Panc1 (cell line): ENCODE results near the gene UGT2A1. TPM values are rescaled to one million over a fixed set of nuclear protein-coding genes. Genes with fewer than 3 reads are reported as not detected.

Source experiments
- ATAC-seq: fragments of 200-7000 bp; cut with Tn5 transposase; 2 replicates; pipeline ENCODE4 v1.9.1; 2020; ENCODE audit warnings: mild to moderate bottlenecking, moderate library complexity
- BruUV-seq: library from RNA; stranded (reverse); fragments of 400-500 nt; replicated peaks from 2 replicates; lab custom pipeline; 2021; lab: Mats Ljungman, UMichigan
- CTCF ChIA-PET: fragments of 300-600 bp; sonication (Branson Sonifier 250); formaldehyde crosslinking; loops from one replicate; lab custom pipeline; 2022; ENCODE audit warnings: antibody characterized with exemption; lab: Charles Lee
- POLR2A ChIA-PET: fragments of 300-600 bp; sonication (Branson Sonifier 250); formaldehyde crosslinking; loops from one replicate; lab custom pipeline; 2022; ENCODE audit warnings: antibody characterized with exemption; lab: Charles Lee
- DNase-seq: peaks from one replicate; pipeline ENCODE4 v3.0.0-alpha.2; 2010; ENCODE audit warnings: low read depth, low spot score
- H3K27ac ChIP-seq: 2 replicates; pipeline ENCODE4 v1.5.1; 2011; ENCODE audit warnings: mild to moderate bottlenecking, low read length, inconsistent platforms
- H3K27me3 ChIP-seq: fragments of 200-500 bp; sonication (Bioruptor generic); 2 replicates; pipeline ENCODE4 v1.6.0; 2014; ENCODE audit warnings: low read length, inconsistent platforms; ENCODE audit not compliant: control insufficient read depth, insufficient read depth
- H3K36me3 ChIP-seq: fragments of 200-500 bp; sonication (Bioruptor generic); 2 replicates; pipeline ENCODE4 v1.5.1; 2014; ENCODE audit warnings: inconsistent platforms, mild to moderate bottlenecking, low read length, moderate library complexity; ENCODE audit not compliant: control insufficient read depth, insufficient read depth
- H3K4me1 ChIP-seq: 2 replicates; pipeline ENCODE4 v1.5.1; 2011; ENCODE audit warnings: inconsistent platforms, mild to moderate bottlenecking, low read length, moderate library complexity; ENCODE audit not compliant: control insufficient read depth, insufficient read depth
- H3K4me3 ChIP-seq, 2 experiments: 2 replicates each; pipeline ENCODE4 v1.5.1; 2011 to 2012; ENCODE audit warnings: low read depth in 2 of 2, low read length in 2 of 2, mild to moderate bottlenecking in 2 of 2, inconsistent platforms in 1 of 2, moderate library complexity in 1 of 2
- H3K9me3 ChIP-seq: fragments of 200-500 bp; sonication (Bioruptor generic); 2 replicates; pipeline ENCODE4 v1.5.1; 2014; ENCODE audit warnings: low read depth, mild to moderate bottlenecking, inconsistent platforms, low read length, moderate library complexity; ENCODE audit not compliant: control insufficient read depth, insufficient read depth
- CTCF ChIP-seq: fragments of 450-650 bp; IDR thresholded peaks from 2 replicates; pipeline ENCODE4 v1.5.1; 2017; ENCODE audit warnings: mild to moderate bottlenecking
- POLR2AphosphoS5 ChIP-seq: IDR thresholded peaks from 2 replicates; pipeline ENCODE4 v1.6.1; 2012; ENCODE audit warnings: mild to moderate bottlenecking, low read depth, low read length, moderate library complexity
- REST ChIP-seq, 2 experiments: IDR thresholded peaks; 2 replicates each; pipeline ENCODE4 v1.6.1; 2011 to 2012; ENCODE audit warnings: low read depth in 2 of 2, control low read depth in 1 of 2, low read length in 1 of 2, mild to moderate bottlenecking in 1 of 2, moderate library complexity in 1 of 2; ENCODE audit not compliant: insufficient read depth in 1 of 2
- SIN3A ChIP-seq: IDR thresholded peaks from 2 replicates; pipeline ENCODE4 v1.6.1; 2012; ENCODE audit warnings: low read depth, mild to moderate bottlenecking, low read length, moderate library complexity, borderline replicate concordance; ENCODE audit not compliant: insufficient read depth
- TCF7L2 ChIP-seq: IDR thresholded peaks from 2 replicates; pipeline ENCODE4 v1.6.1; 2011; ENCODE audit warnings: mild to moderate bottlenecking, low read depth, low read length, inconsistent platforms
- in situ Hi-C: cut with HindIII; loops from 2 replicates; pipeline ENCODE4 v1.10.0; 2016; ENCODE audit warnings: low sequenced_read_pairs, low pct_unique_long_range_greater_than_20kb
- intact Hi-C: fragments of 100-400 bp; cut with micrococcal nuclease; formaldehyde crosslinking; loops from one replicate; pipeline ENCODE4 v1.10.0; 2022; ENCODE audit not compliant: unreplicated experiment
- total RNA-seq: library from RNA; stranded (reverse); gene quantifications from one replicate; pipeline ENCODE4 v1.2.1, GENCODE V29; 2021; ENCODE audit not compliant: unreplicated experiment

UGT2A1 gene
- total RNA-seq, 1 experiment from 2014 or later = not detected

- Histone ChIP-seq H3K36me3 (no peaks in the 10 kb centered on the region), H3K27ac (no peak overlapping the region), H3K4me1 (no peaks in the 10 kb centered on the region), H3K27me3 (no peaks in the 10 kb centered on the region), H3K4me3 (no peak overlapping the region), H3K9me3 (no peaks in the 10 kb centered on the region)
- BruUV-seq = no TSS peak
- ATAC-seq (no peak), DNase-seq (no peak)
- in situ Hi-C loops (no loop called here), intact Hi-C loops (no loop called here)
- POLR2A ChIA-PET = no interaction called here
- CTCF ChIA-PET = no interaction called here
- TF ChIP-seq CTCF (no peak), REST (IDR thresholded peaks at IDR 0.05; ENCODE audit: insufficient read depth in 1 of 2, low read depth in 2 of 2, low read length in 1 of 2) (no peak), TCF7L2 (no peak), SIN3A (no peak), POLR2AphosphoS5 (no peak)
These were observed 3.8 kb downstream of the UGT2A1 start for GRCh38 chr4:69649207-69649606.

- no TSS peak for BruUV-seq
- Histone ChIP-seq H3K9me3 (no peaks in the 10 kb centered on the region), H3K4me1 (no peaks in the 10 kb centered on the region), H3K4me3 (no peak overlapping the region), H3K36me3 (no peaks in the 10 kb centered on the region), H3K27me3 (no peaks in the 10 kb centered on the region), H3K27ac (no peak overlapping the region)
- in situ Hi-C loops = no loop called here
- intact Hi-C loops = no loop called here
- ATAC-seq (no peak), DNase-seq (no peak)
- CTCF ChIA-PET = no interaction called here
- TF ChIP-seq POLR2AphosphoS5 (no peak), CTCF (no peak)
- POLR2A ChIA-PET = no interaction called here
These were observed 10.1 kb downstream of the UGT2A1 start for GRCh38 chr4:69642961-69643360.

- Histone ChIP-seq H3K4me3 (no peak overlapping the region), H3K4me1 (no peaks in the 10 kb centered on the region), H3K9me3 (no peaks in the 10 kb centered on the region), H3K36me3 (no peaks in the 10 kb centered on the region), H3K27me3 (no peaks in the 10 kb centered on the region), H3K27ac (no peak overlapping the region)
- in situ Hi-C loops = no loop called here
- BruUV-seq = no TSS peak
- ATAC-seq (no peak), DNase-seq (no peak)
- TF ChIP-seq REST (IDR thresholded peaks at IDR 0.05; ENCODE audit: insufficient read depth in 1 of 2, low read depth in 2 of 2, low read length in 1 of 2) (no peak), POLR2AphosphoS5 (no peak), TCF7L2 (no peak), CTCF (no peak), SIN3A (no peak)
- POLR2A ChIA-PET = no interaction called here
- CTCF ChIA-PET = no interaction called here
- intact Hi-C loops = no loop called here
These were observed 12.8 kb downstream of the UGT2A1 start for GRCh38 chr4:69640289-69640688.
